GM23338 (cell line): Measurements from ENCODE around the gene ARX. TPM values are rescaled to one million over a fixed set of nuclear protein-coding genes. Genes with fewer than 3 reads are reported as not detected.

Source experiments
- ATAC-seq: fragments of 200-7000 bp; cut with Tn5 transposase; 3 replicates; pipeline ENCODE4 v1.9.1; 2020
- DNase-seq: peaks from one replicate; pipeline ENCODE4 v3.0.0-alpha.2; 2015; ENCODE audit warnings: low spot score
- H2AFZ ChIP-seq: fragments of 200-600 bp; sonication (generic); 2 replicates; pipeline ENCODE4 v1.8.0; 2016; ENCODE audit warnings: antibody characterized with exemption, mild to moderate bottlenecking, moderate library complexity
- H3F3A ChIP-seq: fragments of 200-600 bp; sonication (generic); replicated peaks from 2 replicates; pipeline ENCODE4 v1.8.0; 2017; ENCODE audit warnings: antibody characterized with exemption, mixed run types, low read depth
- H3K27ac ChIP-seq: fragments of 200-600 bp; sonication (generic); 2 replicates; pipeline ENCODE4 v1.6.1; 2016; ENCODE audit warnings: low read depth
- H3K27me3 ChIP-seq: fragments of 200-600 bp; sonication (generic); 2 replicates; pipeline ENCODE4 v1.8.0; 2016; ENCODE audit warnings: mild to moderate bottlenecking, mixed run types, moderate library complexity; ENCODE audit not compliant: insufficient read depth
- H3K36me3 ChIP-seq: fragments of 200-600 bp; sonication (generic); 2 replicates; pipeline ENCODE4 v1.8.0; 2016; ENCODE audit warnings: mild to moderate bottlenecking; ENCODE audit not compliant: insufficient read depth
- H3K4me1 ChIP-seq: fragments of 200-600 bp; sonication (generic); 2 replicates; pipeline ENCODE4 v1.8.0; 2016; ENCODE audit warnings: mild to moderate bottlenecking, moderate library complexity; ENCODE audit not compliant: insufficient read depth
- H3K4me2 ChIP-seq: fragments of 200-600 bp; sonication (generic); 2 replicates; pipeline ENCODE4 v1.7.1; 2017; ENCODE audit warnings: mixed run types
- H3K4me3 ChIP-seq: fragments of 200-600 bp; sonication (generic); 2 replicates; pipeline ENCODE4 v1.6.1; 2016; ENCODE audit warnings: mixed run types
- H3K79me2 ChIP-seq: fragments of 200-600 bp; sonication (generic); replicated peaks from 2 replicates; pipeline ENCODE4 v1.8.0; 2017; ENCODE audit warnings: mild to moderate bottlenecking; ENCODE audit not compliant: insufficient read depth
- H3K9me2 ChIP-seq: fragments of 200-600 bp; sonication (generic); 2 replicates; pipeline ENCODE4 v1.8.0; 2017; ENCODE audit not compliant: insufficient read depth
- H4K20me1 ChIP-seq: fragments of 200-600 bp; sonication (generic); replicated peaks from 2 replicates; pipeline ENCODE4 v1.8.0; 2017; ENCODE audit warnings: mild to moderate bottlenecking; ENCODE audit not compliant: insufficient read depth
- H3K27ac Mint-ChIP-seq: 2 replicates; pipeline ENCODE4 v1.8.0; 2020; ENCODE audit warnings: inconsistent platforms, mild to moderate bottlenecking, moderate library complexity, mixed read lengths
- H3K27me3 Mint-ChIP-seq: 3 replicates; pipeline ENCODE4 v1.8.0; 2022; ENCODE audit warnings: low read depth, mild to moderate bottlenecking, moderate library complexity, mixed read lengths, inconsistent platforms; ENCODE audit not compliant: insufficient read depth, poor library complexity
- H3K36me3 Mint-ChIP-seq: 3 replicates; pipeline ENCODE4 v1.8.0; 2021; ENCODE audit warnings: low read depth, mild to moderate bottlenecking, inconsistent platforms, moderate library complexity, mixed read lengths
- H3K4me1 Mint-ChIP-seq: 3 replicates; pipeline ENCODE4 v1.8.0; 2020; ENCODE audit warnings: mild to moderate bottlenecking, inconsistent platforms, mixed read lengths
- H3K4me3 Mint-ChIP-seq: 3 replicates; pipeline ENCODE4 v1.8.0; 2021; ENCODE audit warnings: moderate library complexity, mild to moderate bottlenecking, inconsistent platforms, mixed read lengths
- H3K9me3 Mint-ChIP-seq: 3 replicates; pipeline ENCODE4 v1.8.0; 2020; ENCODE audit warnings: moderate library complexity, mild to moderate bottlenecking, inconsistent platforms, mixed read lengths
- EZH2 ChIP-seq: fragments of 200-600 bp; sonication (generic); IDR thresholded peaks from one replicate; pipeline ENCODE4 v1.8.0; 2017; ENCODE audit warnings: antibody characterized with exemption, mild to moderate bottlenecking, low read depth; ENCODE audit not compliant: unreplicated experiment
- EZH2phosphoT487 ChIP-seq: fragments of 200-600 bp; sonication (generic); IDR thresholded peaks from one replicate; pipeline ENCODE4 v1.8.1; 2018; ENCODE audit warnings: antibody characterized with exemption; ENCODE audit not compliant: unreplicated experiment
- NANOG ChIP-seq: IDR thresholded peaks from 2 replicates; pipeline ENCODE4 v1.6.1; 2016; ENCODE audit warnings: antibody characterized with exemption, borderline replicate concordance
- polyA plus RNA-seq: library from polyadenylated mRNA; unstranded; fragments of >200 nt; fragmentation: Nextera tagmentation; extraction: Ambion mirVana; gene quantifications from 2 replicates; pipeline ENCODE4 v1.2.1, GENCODE V29; 2016
- total RNA-seq: library from RNA; depleted of rRNA; stranded (reverse); fragments of >200 nt; shearing (Covaris generic); gene quantifications from 2 replicates; pipeline ENCODE4 v1.2.3, GENCODE V29; 2014
- TF ChIP-seq, protein P1 (sequence below): IDR thresholded peaks from 2 replicates; pipeline ENCODE4 v1.6.1; 2016; ENCODE audit warnings: antibody characterized with exemption

Gene ARX
- total and polyA plus RNA-seq, 2 experiments from 2014 or later = 0.13 TPM; not detected in 1

DNA sequence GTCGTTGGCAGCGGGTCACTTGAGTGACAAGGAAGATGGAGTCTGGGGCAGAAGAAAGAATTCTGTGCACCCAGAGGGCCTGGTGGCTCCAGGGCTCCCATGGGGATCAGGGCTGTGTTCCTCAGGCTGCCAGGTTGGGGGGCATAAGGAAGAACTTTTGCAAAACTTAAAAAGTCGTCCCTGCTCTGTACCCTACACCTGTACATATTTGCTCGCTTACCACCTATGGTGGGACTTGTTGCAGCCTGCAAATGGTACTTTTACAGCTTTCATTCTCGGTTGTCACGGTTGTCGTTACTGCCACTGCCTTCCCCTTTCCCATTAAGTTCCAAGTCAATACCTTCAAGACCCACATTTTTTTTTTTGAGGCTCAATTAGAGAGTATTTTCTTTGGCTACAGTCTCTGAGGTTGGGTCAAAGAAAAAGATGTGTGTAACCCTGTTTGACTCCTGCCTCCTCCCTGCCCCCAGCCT lies 9.1 kb downstream of the ARX start:
- Histone ChIP-seq H3K4me2 (peak overlapping the region; percentile 66), H2AFZ (no peak overlapping the region), H4K20me1 (no peaks in the 10 kb centered on the region), H3K36me3 (no peaks in the 10 kb centered on the region), H3K27ac (no peak overlapping the region), H3K4me3 (peak overlapping the region; percentile 44; the same call in 1 of the 2 replicates), H3K4me1 (peaks cover 47% of the 10 kb centered on the region), H3F3A (0 out of 2 replicates have a peak, but pooled peaks cover 5% of the 10 kb centered on the region), H3K9me2 (no peaks in the 10 kb centered on the region), H3K27me3 (peaks cover 98% of the 10 kb centered on the region), H3K79me2 (no peaks in the 10 kb centered on the region)
- Mint-ChIP-seq H3K4me1 (peaks cover 23% of the 10 kb centered on the region), H3K36me3 (no peaks in the 10 kb centered on the region; the same call in 2 of the 3 replicates), H3K27ac (no peak overlapping the region), H3K27me3 (peaks cover 92% of the 10 kb centered on the region), H3K9me3 (no peaks in the 10 kb centered on the region; the same call in 2 of the 3 replicates), H3K4me3 (peak overlapping the region; percentile 59)
- ATAC-seq = no peak
- no peak for DNase-seq
- peak; percentile 63 for TF ChIP-seq EZH2
- no peak for TF ChIP-seq EZH2phosphoT487

DNA sequence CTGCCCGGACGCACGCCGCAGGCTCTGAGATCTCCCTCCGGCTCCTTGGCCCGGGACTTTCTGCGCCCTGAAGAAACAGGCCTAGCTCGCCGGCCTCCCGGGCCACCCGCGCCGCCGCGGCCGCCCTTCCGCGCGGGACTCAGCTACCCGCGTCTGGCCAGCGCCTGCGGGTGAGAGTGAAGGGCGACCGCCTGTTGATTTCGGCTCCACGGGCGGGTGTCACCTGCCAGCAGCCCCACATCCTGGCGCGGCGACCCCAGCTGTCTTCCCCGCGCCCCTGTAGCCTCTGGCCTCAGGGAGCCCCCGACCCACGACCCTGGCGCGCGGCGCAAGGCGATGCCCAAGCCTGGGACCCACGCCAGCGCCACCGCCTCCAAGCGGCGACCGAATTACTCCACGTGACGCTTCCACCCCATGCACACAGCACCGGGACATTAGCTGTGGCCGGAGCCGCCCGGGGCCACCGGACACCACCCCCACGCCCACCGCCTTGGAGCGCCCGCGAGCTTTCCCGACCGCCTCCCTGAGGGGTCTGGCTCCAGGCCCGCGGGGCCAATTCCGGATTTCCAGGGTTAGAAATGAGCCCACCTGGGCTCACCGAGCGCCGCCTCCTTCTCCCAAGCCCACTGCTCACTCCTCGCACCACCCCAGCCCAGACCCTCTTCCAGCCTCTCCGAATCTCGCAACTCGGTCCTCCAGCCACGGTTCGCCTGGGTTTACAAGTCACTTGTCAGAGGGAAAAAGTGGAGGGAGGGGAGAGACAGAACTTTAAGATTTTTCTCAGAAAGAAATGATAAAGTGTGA lies 10.2 kb downstream of the ARX start:
- H4K20me1 ChIP-seq = no peaks in the 10 kb centered on the region
- DNase-seq (no peak), ATAC-seq (peak; percentile 7)
- H3K27ac ChIP-seq = no peak overlapping the region
- no peaks in the 10 kb centered on the region; the same call in 2 of the 3 replicates for H3K36me3 Mint-ChIP-seq
- H3K4me3 ChIP-seq = peak overlapping the region; percentile 44
- H3F3A ChIP-seq = 0 out of 2 replicates have a peak, but pooled peaks cover 5% of the 10 kb centered on the region
- peaks cover 25% of the 10 kb centered on the region for H3K4me1 Mint-ChIP-seq
- H3K9me2 ChIP-seq = no peaks in the 10 kb centered on the region
- peaks cover 49% of the 10 kb centered on the region for H3K4me1 ChIP-seq
- no peak overlapping the region for H3K27ac Mint-ChIP-seq
- peaks cover 92% of the 10 kb centered on the region for H3K27me3 Mint-ChIP-seq
- H2AFZ ChIP-seq = no peak overlapping the region
- no peaks in the 10 kb centered on the region for H3K36me3 ChIP-seq
- TF ChIP-seq NANOG (no peak), EZH2 (peak; percentile 95)
- peak overlapping the region; percentile 84; the same call in 1 of the 2 replicates for H3K4me2 ChIP-seq
- peaks cover 98% of the 10 kb centered on the region for H3K27me3 ChIP-seq
- no peaks in the 10 kb centered on the region; the same call in 2 of the 3 replicates for H3K9me3 Mint-ChIP-seq
- peak overlapping the region; percentile 59; the same call in 2 of the 3 replicates for H3K4me3 Mint-ChIP-seq
- no peaks in the 10 kb centered on the region for H3K79me2 ChIP-seq

DNA sequence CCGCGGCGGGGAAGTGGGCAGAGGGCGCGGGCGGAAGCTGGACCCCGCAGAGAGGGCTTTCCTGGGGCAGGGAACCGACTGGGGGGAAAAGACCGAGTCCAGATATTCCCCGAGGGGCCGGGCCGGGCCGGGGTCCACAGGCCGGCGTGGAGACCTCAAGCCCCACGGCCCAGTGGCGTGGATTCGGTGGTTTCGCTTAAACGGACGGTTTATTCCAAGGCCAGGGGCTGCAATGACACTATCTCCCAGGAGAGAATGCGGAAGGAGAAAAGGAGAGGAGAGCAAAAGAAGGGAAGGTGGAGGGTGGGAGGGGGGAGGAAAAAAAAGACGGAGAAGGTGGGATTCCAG lies 10.8 kb downstream of the ARX start:
- peaks cover 24% of the 10 kb centered on the region for H3K4me1 Mint-ChIP-seq
- Histone ChIP-seq H3K4me2 (peak overlapping the region; percentile 84), H3K36me3 (no peaks in the 10 kb centered on the region), H4K20me1 (no peaks in the 10 kb centered on the region), H3K4me1 (peaks cover 47% of the 10 kb centered on the region), H3K4me3 (peak overlapping the region; percentile 44; the same call in 1 of the 2 replicates), H2AFZ (no peak overlapping the region), H3K9me2 (no peaks in the 10 kb centered on the region), H3F3A (0 out of 2 replicates have a peak, but pooled peaks cover 5% of the 10 kb centered on the region), H3K27me3 (peaks cover 98% of the 10 kb centered on the region), H3K79me2 (no peaks in the 10 kb centered on the region), H3K27ac (no peak overlapping the region)
- H3K36me3 Mint-ChIP-seq = no peaks in the 10 kb centered on the region; the same call in 2 of the 3 replicates
- ATAC-seq = no peak
- H3K27me3 Mint-ChIP-seq = peaks cover 92% of the 10 kb centered on the region
- peak; percentile 85 for TF ChIP-seq EZH2
- TF ChIP-seq, protein P1, sequence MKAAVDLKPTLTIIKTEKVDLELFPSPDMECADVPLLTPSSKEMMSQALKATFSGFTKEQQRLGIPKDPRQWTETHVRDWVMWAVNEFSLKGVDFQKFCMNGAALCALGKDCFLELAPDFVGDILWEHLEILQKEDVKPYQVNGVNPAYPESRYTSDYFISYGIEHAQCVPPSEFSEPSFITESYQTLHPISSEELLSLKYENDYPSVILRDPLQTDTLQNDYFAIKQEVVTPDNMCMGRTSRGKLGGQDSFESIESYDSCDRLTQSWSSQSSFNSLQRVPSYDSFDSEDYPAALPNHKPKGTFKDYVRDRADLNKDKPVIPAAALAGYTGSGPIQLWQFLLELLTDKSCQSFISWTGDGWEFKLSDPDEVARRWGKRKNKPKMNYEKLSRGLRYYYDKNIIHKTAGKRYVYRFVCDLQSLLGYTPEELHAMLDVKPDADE = no peak
- H3K27ac Mint-ChIP-seq = no peak overlapping the region
- no peaks in the 10 kb centered on the region; the same call in 2 of the 3 replicates for H3K9me3 Mint-ChIP-seq
- DNase-seq = peak; percentile 57
- H3K4me3 Mint-ChIP-seq = no peak overlapping the region
